ENCODE measurements around the gene VSX1.

Gene VSX1

GRCh38 chr20:25053255-25054031 is 28.5 kb downstream of the VSX1 start:
- DNase-seq (ENCODE audit: low read depth, low spot score), result no peak

- no peak for DNase-seq (ENCODE audit: low read depth, low spot score)
These were observed 29.4 kb downstream of the VSX1 start for GRCh38 chr20:25052255-25053194.

- DNase-seq (ENCODE audit: low read depth, low spot score), result no peak
These were observed 30.4 kb downstream of the VSX1 start for GRCh38 chr20:25051386-25052155.

GRCh38 chr20:25050501-25051350 is 31.2 kb downstream of the VSX1 start:
- no peak for DNase-seq (ENCODE audit: low read depth, low spot score)

- no peak for DNase-seq (ENCODE audit: low read depth, low spot score)
These were observed 31.9 kb downstream of the VSX1 start for GRCh38 chr20:25050082-25050481.

- no peak for DNase-seq (ENCODE audit: low read depth, low spot score)
These were observed 32.5 kb downstream of the VSX1 start for GRCh38 chr20:25049261-25050060.

- DNase-seq (ENCODE audit: low read depth, low spot score), result no peak
These were observed 33.4 kb downstream of the VSX1 start for GRCh38 chr20:25048519-25048952.

GRCh38 chr20:25047766-25048165 is 34.2 kb downstream of the VSX1 start:
- DNase-seq (ENCODE audit: low read depth, low spot score), result no peak

- no peak for DNase-seq (ENCODE audit: low read depth, low spot score)
These were observed 34.9 kb downstream of the VSX1 start for GRCh38 chr20:25046736-25047666.

GRCh38 chr20:25046181-25046641 is 35.7 kb downstream of the VSX1 start:
- no peak for DNase-seq (ENCODE audit: low read depth, low spot score)

GRCh38 chr20:25045343-25045712 is 36.6 kb downstream of the VSX1 start:
- no peak for DNase-seq (ENCODE audit: low read depth, low spot score)

- no peak for DNase-seq (ENCODE audit: low read depth, low spot score)
These were observed 37.1 kb downstream of the VSX1 start for GRCh38 chr20:25044660-25045342.

GRCh38 chr20:25044261-25044560 is 37.7 kb downstream of the VSX1 start:
- DNase-seq (ENCODE audit: low read depth, low spot score), result no peak

- no peak for DNase-seq (ENCODE audit: low read depth, low spot score)
These were observed 38.3 kb downstream of the VSX1 start for GRCh38 chr20:25043499-25044260.

GRCh38 chr20:25042531-25043498 is 39.1 kb downstream of the VSX1 start:
- no peak for DNase-seq (ENCODE audit: low read depth, low spot score)

- DNase-seq (ENCODE audit: low read depth, low spot score), result no peak
These were observed 40.0 kb downstream of the VSX1 start for GRCh38 chr20:25041813-25042530.
